ENCODE measurements around the gene DLG5. TPM values are rescaled to one million over a fixed set of nuclear protein-coding genes. Genes with fewer than 3 reads are reported as not detected.

Gene DLG5
- total and polyA plus RNA-seq, 11 donors = 5.2 to 27.1 (median 12.8) TPM

DNA sequence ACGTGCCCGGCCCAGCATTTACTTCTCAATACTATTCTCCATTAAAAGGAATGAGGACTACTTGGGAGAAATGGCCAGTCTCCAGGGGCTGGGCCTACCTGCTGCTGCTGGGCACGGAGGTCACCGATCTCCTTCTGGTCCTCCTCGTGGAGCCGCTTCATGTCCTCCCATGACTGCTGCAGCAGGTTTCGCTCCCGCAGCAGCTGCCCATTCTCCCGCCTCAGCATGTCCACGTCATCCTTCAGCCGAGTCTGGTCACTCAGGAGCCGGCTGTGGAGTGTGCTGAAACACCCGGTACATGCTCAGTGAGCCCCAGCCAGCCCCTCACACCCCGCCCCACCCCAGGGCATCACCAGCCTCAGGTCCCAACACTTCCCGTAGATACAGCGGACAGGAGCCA is 73.3 kb downstream of the DLG5 start:
- no peaks in the 10 kb centered on the region for H3K9me3 ChIP-seq
- ATAC-seq (no peak), DNase-seq (no peak)
- no peaks in the 10 kb centered on the region for H3K4me1 ChIP-seq
- peaks cover 0 to 49% (median 30%) of the 10 kb centered on the region in 9 donors for H3K36me3 ChIP-seq
- no peak overlapping the region for H3K4me3 ChIP-seq
- TF ChIP-seq, protein P1, sequence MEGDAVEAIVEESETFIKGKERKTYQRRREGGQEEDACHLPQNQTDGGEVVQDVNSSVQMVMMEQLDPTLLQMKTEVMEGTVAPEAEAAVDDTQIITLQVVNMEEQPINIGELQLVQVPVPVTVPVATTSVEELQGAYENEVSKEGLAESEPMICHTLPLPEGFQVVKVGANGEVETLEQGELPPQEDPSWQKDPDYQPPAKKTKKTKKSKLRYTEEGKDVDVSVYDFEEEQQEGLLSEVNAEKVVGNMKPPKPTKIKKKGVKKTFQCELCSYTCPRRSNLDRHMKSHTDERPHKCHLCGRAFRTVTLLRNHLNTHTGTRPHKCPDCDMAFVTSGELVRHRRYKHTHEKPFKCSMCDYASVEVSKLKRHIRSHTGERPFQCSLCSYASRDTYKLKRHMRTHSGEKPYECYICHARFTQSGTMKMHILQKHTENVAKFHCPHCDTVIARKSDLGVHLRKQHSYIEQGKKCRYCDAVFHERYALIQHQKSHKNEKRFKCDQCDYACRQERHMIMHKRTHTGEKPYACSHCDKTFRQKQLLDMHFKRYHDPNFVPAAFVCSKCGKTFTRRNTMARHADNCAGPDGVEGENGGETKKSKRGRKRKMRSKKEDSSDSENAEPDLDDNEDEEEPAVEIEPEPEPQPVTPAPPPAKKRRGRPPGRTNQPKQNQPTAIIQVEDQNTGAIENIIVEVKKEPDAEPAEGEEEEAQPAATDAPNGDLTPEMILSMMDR (IDR thresholded peaks at IDR 0.05) = no peak
- TF ChIP-seq POLR2A (IDR thresholded peaks at IDR 0.05) = no peak
- no peaks in the 10 kb centered on the region for H3K27me3 ChIP-seq
- no peak overlapping the region for H3K27ac ChIP-seq
- intact Hi-C loops (cut with DNase I) = no loop called here
- 96 to 98% (median 97%) methylated on average over 15 to 16 of the region's 16 CpGs for WGBS, 4 donors

DNA sequence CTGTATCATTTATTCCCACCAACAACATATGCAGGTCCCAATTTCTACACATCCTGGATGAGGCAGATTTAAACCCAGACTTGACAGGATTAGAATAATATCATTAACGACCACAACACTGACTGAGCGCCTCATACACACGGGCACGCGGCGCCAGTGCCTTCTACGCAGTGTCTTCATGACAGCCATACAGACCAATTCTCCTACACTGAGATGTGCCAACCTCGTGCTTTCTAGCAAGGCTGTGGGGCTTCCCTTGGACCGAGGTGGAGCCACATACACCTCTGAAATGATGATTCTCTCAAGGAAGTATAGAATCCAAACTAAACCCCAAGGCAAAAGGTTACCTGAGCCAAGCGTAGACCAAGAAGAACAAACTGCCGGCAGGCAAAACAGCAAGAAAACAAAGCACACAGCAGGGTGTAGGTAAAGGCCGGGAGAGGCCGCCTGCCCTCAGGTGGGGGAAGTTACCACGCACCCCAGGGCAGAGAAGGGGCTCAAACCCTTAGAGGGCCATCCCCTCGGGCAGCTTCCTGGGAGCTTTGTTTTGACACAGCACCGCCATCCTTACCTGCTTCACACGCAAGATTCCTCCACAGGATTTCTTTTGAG is 75.8 kb downstream of the DLG5 start:
- no peak for ATAC-seq
- DNase-seq = no peak
- peaks cover 0 to 53% (median 23%) of the 10 kb centered on the region in 9 donors for H3K36me3 ChIP-seq
- no peak for TF ChIP-seq POLR2A (IDR thresholded peaks at IDR 0.05)
- TF ChIP-seq, protein P1 (IDR thresholded peaks at IDR 0.05) = no peak
- intact Hi-C loops (cut with DNase I) = no loop called here
- H3K27me3 ChIP-seq = no peaks in the 10 kb centered on the region
- H3K27ac ChIP-seq = peak overlapping the region in 1 of 12 donors; percentile 11
- H3K4me3 ChIP-seq = no peak overlapping the region
- H3K4me1 ChIP-seq = peaks cover 0 to 16% (median 8%) of the 10 kb centered on the region in 12 donors
- no peaks in the 10 kb centered on the region for H3K9me3 ChIP-seq
- 92 to 93% (median 93%) methylated on average over 17 of the region's 17 CpGs for WGBS, 4 donors

DNA sequence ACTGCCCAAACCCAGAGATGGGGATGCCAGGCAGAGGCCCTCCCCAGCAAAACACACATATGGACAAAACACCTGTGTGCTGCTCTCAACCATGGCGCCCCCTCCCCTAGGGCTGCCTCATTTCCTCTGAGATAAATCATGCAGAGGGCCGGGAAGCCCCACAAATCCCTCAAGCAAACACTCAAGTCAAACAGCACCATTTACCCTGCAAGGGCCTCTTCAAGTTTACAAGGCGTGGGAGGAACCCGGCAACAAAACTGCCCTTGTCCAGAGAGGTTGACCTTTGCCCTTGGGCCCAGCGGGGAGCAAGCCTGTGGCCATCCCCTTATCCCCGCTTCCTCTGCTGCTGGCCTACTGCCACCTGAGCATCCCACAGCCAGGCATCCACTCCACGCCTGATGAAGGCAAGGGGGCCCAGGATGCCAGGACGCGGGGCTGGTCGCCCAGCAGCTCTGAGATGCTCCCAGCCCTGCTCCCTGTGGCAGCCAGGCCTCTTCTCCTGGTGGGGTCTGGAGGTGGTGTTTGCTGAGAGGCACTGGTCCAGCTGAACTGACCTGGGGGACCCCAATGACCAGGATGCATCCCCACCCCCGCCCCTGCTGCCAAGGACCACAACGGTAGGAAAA is 77.4 kb downstream of the DLG5 start:
- Histone ChIP-seq H3K27ac (peak overlapping the region in 1 of 12 donors; percentile 83), H3K4me1 (peaks cover 0 to 16% (median 8%) of the 10 kb centered on the region in 12 donors), H3K27me3 (no peaks in the 10 kb centered on the region), H3K36me3 (peaks cover 0 to 50% (median 19%) of the 10 kb centered on the region in 9 donors), H3K4me3 (no peak overlapping the region), H3K9me3 (no peaks in the 10 kb centered on the region)
- ATAC-seq (no peak), DNase-seq (no peak)
- 75 to 85% (median 80%) methylated on average over 12 of the region's 12 CpGs for WGBS, 4 donors
- TF ChIP-seq, protein P1 (IDR thresholded peaks at IDR 0.05) = no peak
- TF ChIP-seq POLR2A (IDR thresholded peaks at IDR 0.05) = no peak
- intact Hi-C loops (cut with DNase I) = loop anchor here (5.0 to 10.0 kb wide), 11 partner anchors 73 to 178 kb away; partner anchors contain the start of genes DLG5 (in 2 of the 10) and POLR3A (in 2 of the 10)

DNA sequence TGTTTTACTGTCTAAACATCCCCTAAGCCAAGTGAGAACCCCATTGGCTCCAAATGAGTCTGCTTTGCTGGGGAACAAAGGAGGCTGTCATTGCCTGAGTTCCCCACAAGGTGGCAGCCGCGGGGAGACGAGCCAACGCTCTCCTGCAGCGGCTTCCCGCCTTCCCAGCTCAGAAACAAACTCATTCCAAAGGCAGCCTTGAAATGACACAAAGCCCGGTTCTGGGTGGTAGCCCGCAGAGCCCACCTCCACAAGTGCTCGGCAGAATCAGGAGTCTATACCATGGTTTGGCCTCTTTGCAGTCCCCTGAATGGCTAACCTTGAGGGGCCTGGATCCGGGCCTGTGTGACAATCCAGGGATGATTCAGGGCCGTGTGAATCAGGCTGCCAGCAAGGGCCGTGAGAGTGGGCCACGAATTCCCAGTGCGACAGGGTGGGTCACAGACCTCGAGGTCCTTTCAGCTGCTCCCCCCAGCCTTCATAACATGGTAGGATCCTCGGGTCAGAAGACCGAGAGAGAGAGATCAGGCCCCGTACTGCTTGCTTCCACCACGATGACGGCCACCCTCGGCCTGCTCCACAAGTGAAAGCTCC is 79.7 kb downstream of the DLG5 start:
- Histone ChIP-seq H3K27me3 (no peaks in the 10 kb centered on the region), H3K27ac (peak overlapping the region in 8 of 12 donors; percentile 3 to 83 (median 30)), H3K4me1 (peaks cover 0 to 16% (median 8%) of the 10 kb centered on the region in 12 donors), H3K4me3 (peak overlapping the region in 2 of 12 donors; percentile 2 to 5), H3K36me3 (peaks cover 0 to 48% (median 13%) of the 10 kb centered on the region in 9 donors), H3K9me3 (no peaks in the 10 kb centered on the region)
- intact Hi-C loops (cut with DNase I) = loop anchor here (1.0 to 10.0 kb wide), 14 partner anchors 75 to 180 kb away; partner anchors contain the start of genes DLG5 (in 2 of the 10) and POLR3A (in 2 of the 10)
- DNase-seq = peak; percentile 65 to 85 (median 74)
- TF ChIP-seq, protein P1 (IDR thresholded peaks at IDR 0.05) = peak; percentile 92 to 98 (median 96)
- no peak for TF ChIP-seq POLR2A (IDR thresholded peaks at IDR 0.05)
- WGBS, 4 donors = 27 to 36% (median 29%) methylated on average over 20 to 21 of the region's 21 CpGs
- peak; percentile 39 to 84 (median 78) for ATAC-seq

All from heart left ventricle (tissue), 16 donors.